GM19455 (cell line): ENCODE data around the gene ATXN2.
"Not testable (repeated sequence)": the region's sequence is repeated elsewhere in the genome, so short reads cannot be mapped to it uniquely, and the experiment has no call there.

Experiments
- ATAC-seq: cut with Tn5 transposase; IDR thresholded peaks from one replicate; pipeline ENCODE4 v1.9.1; 2021; ENCODE audit not compliant: unreplicated experiment

ATXN2 gene

GRCh38 chr12:111505601-111506036 is 93.5 kb downstream of the ATXN2 start:
- ATAC-seq: no peak

- no peak for ATAC-seq
Measured at GRCh38 chr12:111503116-111503515, 96.0 kb downstream of the ATXN2 start.

- no peak for ATAC-seq
Measured at GRCh38 chr12:111494676-111495075, 104.4 kb downstream of the ATXN2 start.

- ATAC-seq: not testable (repeated sequence)
Measured at GRCh38 chr12:111492979-111493378, 106.1 kb downstream of the ATXN2 start.

- ATAC-seq: no peak
Measured at GRCh38 chr12:111488798-111489197, 110.3 kb downstream of the ATXN2 start.

- no peak for ATAC-seq
Measured at GRCh38 chr12:111488271-111488670, 110.8 kb downstream of the ATXN2 start.

- no peak for ATAC-seq
Measured at GRCh38 chr12:111482462-111482861, 116.7 kb downstream of the ATXN2 start.

GRCh38 chr12:111471236-111471635 is 127.9 kb downstream of the ATXN2 start:
- no peak for ATAC-seq

- no peak for ATAC-seq
Measured at GRCh38 chr12:111469401-111469800, 129.7 kb downstream of the ATXN2 start.

- ATAC-seq: no peak
Measured at GRCh38 chr12:111467857-111468241, 131.3 kb downstream of the ATXN2 start.

- ATAC-seq: no peak
Measured at GRCh38 chr12:111467092-111467856, 131.8 kb downstream of the ATXN2 start.

GRCh38 chr12:111462210-111462769 is 136.8 kb downstream of the ATXN2 start:
- ATAC-seq: no peak

GRCh38 chr12:111460111-111460510 is 139.0 kb downstream of the ATXN2 start:
- not testable (repeated sequence) for ATAC-seq

GRCh38 chr12:111458546-111459172 is 140.5 kb downstream of the ATXN2 start:
- no peak for ATAC-seq

- ATAC-seq: no peak
Measured at GRCh38 chr12:111457577-111457976, 141.5 kb downstream of the ATXN2 start.

- no peak for ATAC-seq
Measured at GRCh38 chr12:111457071-111457470, 142.0 kb downstream of the ATXN2 start.

- no peak for ATAC-seq
Measured at GRCh38 chr12:111455448-111456320, 143.4 kb downstream of the ATXN2 start.

- ATAC-seq: no peak
Measured at GRCh38 chr12:111454716-111455447, 144.2 kb downstream of the ATXN2 start.

GRCh38 chr12:111454311-111454710 is 144.8 kb downstream of the ATXN2 start:
- no peak for ATAC-seq
